SU-DHL-6 (cell line): ENCODE measurements around the gene PLEK2.

ENCODE experiments used
- H2AFZ ChIP-seq: fragments of 200-600 bp; sonication (generic); 2 replicates; pipeline ENCODE4 v1.6.1; 2014; ENCODE audit warnings: low read depth, mild to moderate bottlenecking, moderate library complexity, mixed read lengths, antibody characterized with exemption, low read length; ENCODE audit not compliant: severe bottlenecking
- H3F3A ChIP-seq: fragments of 200-600 bp; shearing (Covaris generic); 2 replicates; pipeline ENCODE4 v1.6.0; 2016; ENCODE audit warnings: antibody characterized with exemption, mild to moderate bottlenecking; ENCODE audit not compliant: insufficient read depth
- H3K27ac ChIP-seq: fragments of 200-600 bp; sonication (generic); 2 replicates; pipeline ENCODE4 v1.5.1; 2016; ENCODE audit warnings: low read depth, mild to moderate bottlenecking, low read length, moderate library complexity, mixed read lengths
- H3K27me3 ChIP-seq: fragments of 200-600 bp; sonication (generic), shearing (Covaris generic); 2 replicates; pipeline ENCODE4 v1.6.0; 2014; ENCODE audit warnings: mild to moderate bottlenecking, low read length
- H3K36me3 ChIP-seq: fragments of 200-600 bp; sonication (generic); 2 replicates; pipeline ENCODE4 v1.6.1; 2014; ENCODE audit warnings: mild to moderate bottlenecking, low read length, mixed read lengths
- H3K4me2 ChIP-seq: fragments of 300-600, 200-600 bp; shearing (Covaris generic), sonication (generic); 2 replicates; pipeline ENCODE4 v1.6.0; 2014; ENCODE audit warnings: low read length, low read depth, mild to moderate bottlenecking; ENCODE audit not compliant: poor library complexity, severe bottlenecking
- H3K4me3 ChIP-seq: fragments of 200-600 bp; sonication (generic); 2 replicates; pipeline ENCODE4 v1.5.1; 2014; ENCODE audit warnings: antibody characterized with exemption, low read length, mild to moderate bottlenecking, mixed read lengths; ENCODE audit not compliant: insufficient read depth, poor library complexity, severe bottlenecking
- H3K79me2 ChIP-seq: fragments of 200-600 bp; sonication (generic); 2 replicates; pipeline ENCODE4 v1.6.1; 2014; ENCODE audit warnings: mild to moderate bottlenecking, low read length, moderate library complexity; ENCODE audit not compliant: insufficient read depth
- H3K9ac ChIP-seq: fragments of 200-600 bp; sonication (generic); 2 replicates; pipeline ENCODE4 v1.7.0; 2014; ENCODE audit warnings: mild to moderate bottlenecking, low read length
- H3K9me2 ChIP-seq: fragments of 200-600 bp; sonication (generic); replicated peaks from 2 replicates; pipeline ENCODE4 v1.6.1; 2014; ENCODE audit warnings: low read length; ENCODE audit not compliant: insufficient read depth
- H3K9me3 ChIP-seq: fragments of 200-600 bp; sonication (generic); 2 replicates; pipeline ENCODE4 v1.6.1; 2014; ENCODE audit warnings: low read length, mixed read lengths; ENCODE audit not compliant: insufficient read depth
- H4K20me1 ChIP-seq: fragments of 200-600 bp; sonication (generic); 2 replicates; pipeline ENCODE4 v1.6.1; 2014; ENCODE audit warnings: low read depth, mild to moderate bottlenecking, antibody characterized with exemption, low read length, moderate library complexity, mixed read lengths
- EZH2phosphoT487 ChIP-seq: fragments of 200-600 bp; sonication (generic), shearing (Covaris generic); conservative IDR thresholded peaks from 2 replicates; pipeline ENCODE4 v1.6.1; 2018; ENCODE audit warnings: mild to moderate bottlenecking, antibody characterized with exemption, low read length, moderate library complexity, mixed read lengths
- TF ChIP-seq, protein P1 (sequence below): fragments of 200-600 bp; sonication (generic); IDR thresholded peaks from one replicate; pipeline ENCODE4 v1.5.1; 2017; ENCODE audit warnings: antibody characterized with exemption, mild to moderate bottlenecking, low read length, moderate library complexity; ENCODE audit not compliant: insufficient read depth, poor library complexity, severe bottlenecking

Gene PLEK2

GRCh38 chr14:67423424-67423823 lies 11.5 kb upstream of the PLEK2 start:
- Histone ChIP-seq H3K9me3 (no peaks in the 10 kb centered on the region), H3K36me3 (no peaks in the 10 kb centered on the region), H3F3A (no peaks in the 10 kb centered on the region), H3K9me2 (no peaks in the 10 kb centered on the region), H3K4me3 (no peak overlapping the region), H3K4me2 (no peak overlapping the region), H3K9ac (no peak overlapping the region), H3K27ac (no peak overlapping the region), H3K79me2 (no peaks in the 10 kb centered on the region), H2AFZ (no peak overlapping the region), H3K27me3 (no peaks in the 10 kb centered on the region), H4K20me1 (no peaks in the 10 kb centered on the region)
- TF ChIP-seq EZH2phosphoT487: no peak
- TF ChIP-seq, protein P1, sequence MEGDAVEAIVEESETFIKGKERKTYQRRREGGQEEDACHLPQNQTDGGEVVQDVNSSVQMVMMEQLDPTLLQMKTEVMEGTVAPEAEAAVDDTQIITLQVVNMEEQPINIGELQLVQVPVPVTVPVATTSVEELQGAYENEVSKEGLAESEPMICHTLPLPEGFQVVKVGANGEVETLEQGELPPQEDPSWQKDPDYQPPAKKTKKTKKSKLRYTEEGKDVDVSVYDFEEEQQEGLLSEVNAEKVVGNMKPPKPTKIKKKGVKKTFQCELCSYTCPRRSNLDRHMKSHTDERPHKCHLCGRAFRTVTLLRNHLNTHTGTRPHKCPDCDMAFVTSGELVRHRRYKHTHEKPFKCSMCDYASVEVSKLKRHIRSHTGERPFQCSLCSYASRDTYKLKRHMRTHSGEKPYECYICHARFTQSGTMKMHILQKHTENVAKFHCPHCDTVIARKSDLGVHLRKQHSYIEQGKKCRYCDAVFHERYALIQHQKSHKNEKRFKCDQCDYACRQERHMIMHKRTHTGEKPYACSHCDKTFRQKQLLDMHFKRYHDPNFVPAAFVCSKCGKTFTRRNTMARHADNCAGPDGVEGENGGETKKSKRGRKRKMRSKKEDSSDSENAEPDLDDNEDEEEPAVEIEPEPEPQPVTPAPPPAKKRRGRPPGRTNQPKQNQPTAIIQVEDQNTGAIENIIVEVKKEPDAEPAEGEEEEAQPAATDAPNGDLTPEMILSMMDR: no peak

DNA sequence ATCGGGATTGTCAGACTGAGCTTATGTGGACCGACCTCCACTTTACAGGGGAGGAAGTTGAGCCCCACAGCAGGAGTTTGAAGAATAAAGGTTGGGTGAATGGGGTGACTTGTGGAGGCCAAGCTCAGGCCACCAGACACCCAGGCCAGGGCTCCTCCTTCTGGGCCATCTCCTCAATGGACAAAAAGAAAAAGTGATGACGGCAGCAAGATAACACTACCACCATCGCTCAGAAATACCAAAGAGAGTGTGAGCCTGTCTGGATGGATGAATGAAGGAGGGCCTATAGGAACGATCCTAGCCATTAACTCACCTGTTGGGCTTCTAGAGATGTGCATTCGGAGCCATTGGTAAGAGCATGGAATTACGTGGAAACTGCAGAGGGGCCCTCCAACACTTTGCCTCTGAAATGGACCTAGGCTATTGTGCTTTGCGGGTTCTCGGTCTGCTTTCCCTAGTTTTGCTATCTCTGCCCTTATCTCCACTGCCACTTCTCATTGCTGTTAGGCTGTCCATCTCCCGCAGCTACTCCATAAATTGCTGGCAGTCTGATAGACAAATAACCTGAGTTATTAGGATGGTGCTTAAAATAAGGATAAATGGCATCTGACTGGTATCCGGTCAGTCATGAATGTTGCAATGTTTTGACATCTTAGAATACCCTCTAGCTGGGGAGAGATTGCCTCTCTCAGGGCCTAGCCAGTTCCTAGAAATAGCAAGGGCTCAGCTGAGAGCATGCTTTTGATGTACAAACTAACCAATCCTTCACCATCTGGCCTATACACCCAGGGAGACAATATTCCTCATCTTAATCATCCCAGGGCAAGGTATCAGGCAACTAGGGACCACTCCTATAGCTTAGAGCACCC lies 9.6 kb upstream of the PLEK2 start:
- no peak overlapping the region for H2AFZ ChIP-seq
- no peaks in the 10 kb centered on the region for H3K9me2 ChIP-seq
- H3F3A ChIP-seq: no peaks in the 10 kb centered on the region
- no peak overlapping the region for H3K9ac ChIP-seq
- no peak overlapping the region for H3K27ac ChIP-seq
- H3K27me3 ChIP-seq: no peaks in the 10 kb centered on the region
- H3K9me3 ChIP-seq: no peaks in the 10 kb centered on the region
- TF ChIP-seq, protein P1: no peak
- TF ChIP-seq EZH2phosphoT487: no peak
- no peak overlapping the region for H3K4me3 ChIP-seq
- H3K36me3 ChIP-seq: no peaks in the 10 kb centered on the region
- no peaks in the 10 kb centered on the region for H3K79me2 ChIP-seq
- no peak overlapping the region for H3K4me2 ChIP-seq
- H4K20me1 ChIP-seq: no peaks in the 10 kb centered on the region

DNA sequence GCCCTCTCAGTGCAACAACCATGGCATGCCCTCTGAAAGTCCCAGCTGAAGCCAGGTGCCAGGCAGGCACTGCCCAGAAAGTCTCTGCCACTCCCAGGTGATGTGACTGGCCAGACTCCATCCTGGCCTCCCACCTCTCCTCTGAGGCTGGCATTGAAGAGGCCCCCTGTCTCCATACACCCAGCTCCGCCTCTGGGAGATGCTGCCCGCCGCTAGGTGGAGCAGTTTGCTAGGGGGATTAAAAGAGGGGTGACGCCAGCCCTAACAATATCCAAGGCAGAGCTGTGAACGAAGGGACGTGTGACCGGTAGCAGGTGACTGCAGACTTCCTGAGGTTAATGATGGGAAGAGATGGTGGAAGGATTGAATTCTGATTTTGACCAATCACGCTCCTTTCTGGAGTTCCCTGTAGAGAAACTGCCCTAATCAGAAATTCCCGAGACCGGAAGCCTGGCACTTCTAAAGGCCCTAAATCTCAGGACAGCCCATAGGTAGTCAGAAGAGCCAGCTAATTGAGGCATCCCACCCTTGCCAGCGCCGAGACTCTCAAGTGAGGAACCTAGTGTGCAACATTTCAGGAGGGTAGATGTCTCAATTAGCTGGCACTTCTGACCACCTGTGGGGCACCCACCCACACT lies 8.3 kb upstream of the PLEK2 start:
- H3K4me2 ChIP-seq: no peak overlapping the region
- H3K27ac ChIP-seq: no peak overlapping the region

More for the DNA sequence above, 8.3 kb upstream of the PLEK2 start:
- Histone ChIP-seq H3K9ac (no peak overlapping the region), H3K27me3 (no peaks in the 10 kb centered on the region), H3K79me2 (no peaks in the 10 kb centered on the region), H3K36me3 (no peaks in the 10 kb centered on the region), H2AFZ (no peak overlapping the region), H3F3A (no peaks in the 10 kb centered on the region), H3K9me3 (no peaks in the 10 kb centered on the region), H3K4me3 (no peak overlapping the region), H4K20me1 (no peaks in the 10 kb centered on the region), H3K9me2 (no peaks in the 10 kb centered on the region)
- TF ChIP-seq, protein P1: peak; percentile 93
- no peak for TF ChIP-seq EZH2phosphoT487
